Measurements from ENCODE around the gene ALDH1A1.
"Not testable (repeated sequence)": the region's sequence is repeated elsewhere in the genome, so short reads cannot be mapped to it uniquely, and the experiment has no call there.

The ALDH1A1 gene

GRCh38 chr9:72942451-72942850, 10.4 kb downstream of the ALDH1A1 start:
- no peak for DNase-seq (ENCODE audit: low read depth)
- no peak for TF ChIP-seq CTCF (IDR thresholded peaks at IDR 0.05; ENCODE audit: insufficient read depth, low read depth, low read length, missing control alignments)
- H3K4me3 ChIP-seq (ENCODE audit: low read length), result no peak overlapping the region

GRCh38 chr9:72939581-72939980, 13.3 kb downstream of the ALDH1A1 start:
- DNase-seq (ENCODE audit: low read depth), result not testable (repeated sequence)

GRCh38 chr9:72937545-72937944, 15.3 kb downstream of the ALDH1A1 start:
- TF ChIP-seq CTCF (IDR thresholded peaks at IDR 0.05; ENCODE audit: insufficient read depth, low read depth, low read length, missing control alignments), result no peak
- no peak for DNase-seq (ENCODE audit: low read depth)
- no peak overlapping the region for H3K4me3 ChIP-seq (ENCODE audit: low read length)

More at GRCh38 chr9:72939581-72939980, 13.3 kb downstream of the ALDH1A1 start:
- not testable (repeated sequence) for H3K4me3 ChIP-seq (ENCODE audit: low read length)

- no peak for TF ChIP-seq CTCF (IDR thresholded peaks at IDR 0.05; ENCODE audit: insufficient read depth, low read depth, low read length, missing control alignments)
- H3K4me3 ChIP-seq (ENCODE audit: low read length), result no peak overlapping the region
- DNase-seq (ENCODE audit: low read depth), result no peak
These were observed 16.2 kb downstream of the ALDH1A1 start for GRCh38 chr9:72936679-72937078.

GRCh38 chr9:72936266-72936665, 16.6 kb downstream of the ALDH1A1 start:
- no peak for DNase-seq (ENCODE audit: low read depth)
- no peak for TF ChIP-seq CTCF (IDR thresholded peaks at IDR 0.05; ENCODE audit: insufficient read depth, low read depth, low read length, missing control alignments)
- no peak overlapping the region for H3K4me3 ChIP-seq (ENCODE audit: low read length)

- H3K4me3 ChIP-seq (ENCODE audit: low read length), result no peak overlapping the region
- DNase-seq (ENCODE audit: low read depth), result no peak
- TF ChIP-seq CTCF (IDR thresholded peaks at IDR 0.05; ENCODE audit: insufficient read depth, low read depth, low read length, missing control alignments), result no peak
These were observed 17.3 kb downstream of the ALDH1A1 start for GRCh38 chr9:72935595-72935994.

GRCh38 chr9:72933730-72934665, 18.9 kb downstream of the ALDH1A1 start:
- H3K4me3 ChIP-seq (ENCODE audit: low read length), result no peak overlapping the region
- no peak for TF ChIP-seq CTCF (IDR thresholded peaks at IDR 0.05; ENCODE audit: insufficient read depth, low read depth, low read length, missing control alignments)
- DNase-seq (ENCODE audit: low read depth), result no peak

Data from epithelial cell of esophagus (primary cell).